NCI-H226 (cell line): ENCODE measurements around the gene FAM229B.
"Not testable (repeated sequence)": the region's sequence is repeated elsewhere in the genome, so short reads cannot be mapped to it uniquely, and the experiment has no call there.

ENCODE experiments used
- DNase-seq: peaks from one replicate; pipeline ENCODE4 v3.0.0-alpha.2; 2015

FAM229B gene

DNA sequence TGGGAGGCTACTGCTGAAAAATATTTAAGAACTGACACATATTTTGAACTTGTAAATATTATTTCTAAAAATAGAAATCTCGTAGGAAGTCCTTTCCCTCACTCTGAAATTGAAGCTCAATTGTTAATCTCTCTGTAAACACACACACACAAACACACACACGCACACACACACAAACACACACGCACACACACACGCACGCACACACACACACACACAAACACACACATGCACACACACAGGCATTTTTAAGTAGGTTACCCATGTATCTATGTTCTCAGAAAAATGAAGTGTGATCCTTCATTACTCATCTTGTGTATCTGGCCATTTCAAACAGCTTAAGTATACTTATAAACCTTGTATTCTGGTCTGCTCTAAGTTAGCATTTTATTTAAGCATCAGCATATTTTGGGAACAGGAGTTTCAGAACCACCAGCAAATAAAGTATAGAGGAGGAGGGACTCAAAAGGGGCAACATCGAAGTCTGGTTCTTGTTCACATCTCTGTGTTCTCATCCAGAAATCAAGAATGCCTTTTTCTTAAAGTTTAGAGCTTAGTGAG, 21.9 kb upstream of the FAM229B start:
- no peak for DNase-seq

- DNase-seq, result no peak
Observed at GRCh38 chr6:112066606-112067005, 20.8 kb upstream of the FAM229B start.

GRCh38 chr6:112081569-112081968, 5.8 kb upstream of the FAM229B start:
- no peak for DNase-seq

- DNase-seq, result no peak
Observed at GRCh38 chr6:112085286-112086065, 1.9 kb upstream of the FAM229B start.

- peak; percentile 3 for DNase-seq
Observed at GRCh38 chr6:112086744-112087135, 651 bp upstream of the FAM229B start.

- no peak for DNase-seq
Observed at GRCh38 chr6:112087916-112088315, 525 bp downstream of the FAM229B start.

GRCh38 chr6:112096901-112097300, 9.5 kb downstream of the FAM229B start:
- DNase-seq, result no peak

GRCh38 chr6:112100561-112100960, 13.2 kb downstream of the FAM229B start:
- no peak for DNase-seq

- not testable (repeated sequence) for DNase-seq
Observed at GRCh38 chr6:112106026-112106425, 18.6 kb downstream of the FAM229B start.

DNA sequence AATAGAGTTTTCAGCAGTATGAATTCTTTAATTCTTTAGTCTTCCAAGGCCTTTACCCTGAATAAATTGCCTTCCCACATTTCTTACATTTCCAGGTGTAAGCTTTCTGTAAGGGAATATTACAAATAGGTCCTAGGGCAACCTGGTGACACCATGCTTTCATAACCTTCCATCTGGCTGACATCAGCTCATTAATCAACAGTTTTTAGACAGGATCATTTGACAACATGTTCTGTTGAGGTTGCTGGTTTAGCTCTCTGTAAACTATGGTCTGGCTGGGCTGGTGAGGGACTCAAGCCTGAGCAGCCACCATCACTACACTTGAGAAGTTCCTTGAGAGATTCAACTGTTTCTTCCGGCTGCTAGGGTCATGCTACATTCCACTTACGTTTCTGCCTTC, 19.2 kb downstream of the FAM229B start:
- DNase-seq, result no peak

- DNase-seq, result no peak
Observed at GRCh38 chr6:112109262-112109661, 21.9 kb downstream of the FAM229B start.

GRCh38 chr6:112113431-112113830, 26.0 kb downstream of the FAM229B start:
- DNase-seq, result no peak

DNA sequence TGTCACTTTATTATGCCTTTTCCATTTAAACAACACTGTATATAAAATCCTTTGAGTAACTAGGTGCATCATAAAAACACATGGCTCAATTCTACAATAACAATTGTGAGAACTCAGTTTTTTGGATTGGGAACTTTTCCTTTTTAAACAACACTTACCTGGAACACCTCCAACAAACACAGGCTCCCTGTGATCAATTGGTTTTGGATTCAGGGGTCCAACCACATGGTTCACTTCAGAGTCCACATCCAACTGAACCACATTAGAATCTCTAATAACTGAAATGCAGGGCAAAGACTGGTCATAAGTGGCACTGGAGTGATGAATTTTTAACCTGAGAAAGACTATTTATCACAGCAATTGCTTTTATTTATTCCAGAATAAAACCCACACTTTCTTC, 26.5 kb downstream of the FAM229B start:
- DNase-seq, result no peak

DNA sequence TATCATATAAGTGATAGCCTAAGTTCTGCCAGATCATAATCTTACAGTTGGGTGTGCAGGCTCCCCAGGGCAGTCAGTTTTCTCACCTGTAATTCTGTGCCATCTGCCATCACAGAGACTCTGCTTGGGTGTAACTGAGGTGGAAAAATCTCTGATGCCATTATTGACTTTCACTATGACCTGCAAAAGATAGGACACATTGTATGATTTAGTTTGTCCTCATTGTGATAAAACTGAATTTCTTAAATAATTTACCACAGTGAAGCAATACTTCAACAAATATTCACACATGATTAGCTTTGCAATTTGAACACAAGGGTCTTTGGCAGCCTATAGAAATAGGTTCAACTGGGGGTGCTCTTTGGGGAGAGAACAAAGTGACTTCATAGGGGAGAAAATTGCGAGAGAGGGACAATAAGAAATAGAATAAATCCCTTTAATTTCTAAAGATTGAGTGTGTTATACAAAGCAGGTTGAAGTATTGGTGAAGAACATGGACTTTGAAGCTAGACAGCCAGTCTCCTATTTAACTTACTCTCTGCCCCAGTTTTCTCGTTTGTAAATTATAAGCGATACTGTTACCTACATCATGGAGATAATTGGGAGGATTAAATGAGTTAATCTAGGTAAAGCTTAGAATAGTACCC, 27.3 kb downstream of the FAM229B start:
- no peak for DNase-seq

GRCh38 chr6:112116221-112116620, 28.8 kb downstream of the FAM229B start:
- no peak for DNase-seq

DNA sequence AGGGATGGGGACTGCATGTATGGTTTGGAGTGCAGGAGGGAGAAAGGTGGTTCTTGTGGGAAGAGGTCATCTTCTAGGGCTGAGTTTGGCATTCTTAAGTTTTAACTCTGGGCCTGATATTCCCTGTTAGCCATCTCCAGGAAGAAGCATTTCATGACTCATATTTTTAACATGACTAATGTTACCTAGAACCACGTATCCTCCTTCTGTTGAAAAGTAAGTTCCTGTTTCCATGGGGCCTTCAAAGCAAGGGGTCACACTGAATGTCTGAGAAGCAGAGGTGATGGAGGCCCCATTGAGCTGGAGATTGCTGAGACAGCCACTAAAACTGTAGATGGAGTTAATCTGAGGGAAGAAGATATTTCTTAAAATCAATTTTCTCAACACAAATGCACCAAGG, 30.2 kb downstream of the FAM229B start:
- DNase-seq, result peak; percentile 78

GRCh38 chr6:112118034-112118433, 30.6 kb downstream of the FAM229B start:
- DNase-seq, result no peak

GRCh38 chr6:112122756-112123155, 35.4 kb downstream of the FAM229B start:
- DNase-seq, result no peak

DNA sequence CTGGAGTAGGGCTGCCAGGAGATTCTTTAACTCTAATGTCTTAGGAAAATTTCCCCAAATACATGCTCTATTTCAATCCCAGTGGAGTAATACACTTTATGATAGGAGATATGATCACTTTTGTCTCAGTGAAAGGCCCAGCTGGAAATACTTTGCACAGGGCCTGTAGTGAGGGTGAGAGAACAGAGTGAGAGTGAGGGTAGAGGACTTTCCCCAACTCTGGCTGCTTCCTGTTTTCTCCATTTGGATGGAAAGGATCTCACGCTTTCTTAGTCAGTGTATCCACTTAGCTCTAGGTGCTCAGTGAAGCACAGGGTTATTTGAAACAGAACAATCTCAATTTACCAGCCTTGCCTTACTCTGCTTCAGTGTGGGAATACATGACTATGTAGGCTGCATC, 36.6 kb downstream of the FAM229B start:
- DNase-seq, result no peak

GRCh38 chr6:112128208-112128607, 40.8 kb downstream of the FAM229B start:
- no peak for DNase-seq

DNA sequence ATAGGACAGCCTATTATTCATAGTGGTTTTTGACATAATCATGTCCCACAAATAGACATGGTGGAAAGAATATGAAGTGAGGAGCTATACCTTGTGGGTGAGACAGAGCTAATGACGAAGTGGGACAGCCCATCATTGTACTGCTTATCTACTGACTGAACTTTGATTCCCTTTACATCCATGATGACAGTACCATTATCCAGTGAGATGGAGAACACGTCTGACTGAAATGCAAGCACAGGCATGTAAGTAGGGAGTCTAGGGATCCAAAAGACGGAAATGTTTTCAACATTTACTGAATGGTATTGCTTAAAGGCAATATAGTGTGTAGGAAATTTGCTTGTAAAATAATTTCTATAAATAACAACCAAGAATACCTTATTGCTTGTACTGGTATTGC, 43.5 kb downstream of the FAM229B start:
- no peak for DNase-seq

DNA sequence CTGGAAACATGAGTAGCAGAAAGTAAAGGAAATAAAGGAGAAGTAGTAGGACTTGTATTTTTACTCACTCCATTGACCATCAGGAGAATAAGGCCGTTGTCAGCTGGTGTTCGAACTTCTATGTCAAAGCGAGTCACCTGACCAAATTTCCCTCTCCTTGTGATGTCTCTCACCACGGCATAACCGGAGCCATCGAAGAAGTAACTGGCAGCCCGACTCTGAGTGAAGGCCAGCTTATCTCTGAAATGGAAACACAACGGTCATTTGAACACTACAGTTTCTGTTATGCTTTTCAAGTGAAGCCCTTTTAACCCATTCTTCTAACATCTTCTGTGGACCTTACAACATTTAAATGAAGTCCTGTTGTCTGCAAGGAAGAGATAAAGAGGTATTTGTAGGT, 51.7 kb downstream of the FAM229B start:
- DNase-seq, result no peak

DNA sequence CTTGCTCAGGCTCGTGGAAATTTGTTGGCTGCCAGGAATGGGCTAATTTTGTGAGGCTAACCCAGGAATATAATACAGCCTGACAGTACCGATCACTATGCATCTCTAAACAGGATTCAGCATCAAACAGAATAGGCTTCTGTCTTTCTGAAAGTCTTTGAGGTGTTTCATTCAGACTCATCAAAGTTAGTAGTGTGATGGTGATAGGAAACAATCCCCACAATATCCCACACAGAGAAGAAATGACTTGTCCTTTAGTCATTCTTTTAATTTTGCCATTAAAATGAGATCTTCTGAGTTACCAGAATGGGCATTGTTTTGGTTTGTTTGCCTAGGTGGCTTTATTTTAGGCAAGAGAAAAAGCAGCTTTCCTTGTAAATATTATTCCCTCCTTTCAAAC, 54.3 kb downstream of the FAM229B start:
- DNase-seq, result no peak

GRCh38 chr6:112144145-112144926, 56.9 kb downstream of the FAM229B start:
- no peak for DNase-seq
